A549 (cell line): ENCODE measurements around the gene FMNL3.

Source experiments
- CTCF ChIP-seq: fragments of >200 bp; sonication (Bioruptor Twin); formaldehyde crosslinking; IDR thresholded peaks from 3 replicates; pipeline ENCODE4 v1.5.1; 2016
- EP300 ChIP-seq, 2 experiments: fragments of >200 bp; sonication (Bioruptor Twin); formaldehyde crosslinking; IDR thresholded peaks; 2 replicates in 1 of 2; 3 replicates in 1 of 2; pipeline ENCODE4 v1.6.1; 2016 to 2017
- POLR2A ChIP-seq: IDR thresholded peaks from 2 replicates; pipeline ENCODE4 v1.6.1; 2012; ENCODE audit warnings: mild to moderate bottlenecking, low read length

GRCh38 chr12:49633703-49634345, 73.4 kb downstream of the FMNL3 start:
- TF ChIP-seq EP300 (IDR thresholded peaks at IDR 0.05) = no peak
- TF ChIP-seq POLR2A = no peak
- no peak for TF ChIP-seq CTCF
